MM.1S (cell line): Measurements from ENCODE around the gene CFAP251.

Experiments used
- DNase-seq: peaks from one replicate; pipeline ENCODE4 v3.0.0-alpha.2; 2015
- H2AFZ ChIP-seq: fragments of 300-600 bp; sonication (generic); 2 replicates; pipeline ENCODE4 v1.6.0; 2016; ENCODE audit warnings: antibody characterized with exemption, low read length
- H3F3A ChIP-seq: fragments of 300-600 bp; sonication (generic); 2 replicates; pipeline ENCODE4 v1.6.1; 2016; ENCODE audit warnings: mild to moderate bottlenecking, antibody characterized with exemption, low read length, moderate library complexity, mixed read lengths; ENCODE audit not compliant: insufficient read depth
- H3K27ac ChIP-seq: fragments of 300-600 bp; sonication (generic); 2 replicates; pipeline ENCODE4 v1.5.1; 2016; ENCODE audit warnings: mild to moderate bottlenecking, low read length
- H3K27me3 ChIP-seq: fragments of 300-600 bp; sonication (generic); replicated peaks from 2 replicates; pipeline ENCODE4 v1.6.0; 2016; ENCODE audit warnings: low read length; ENCODE audit not compliant: insufficient read depth
- H3K36me3 ChIP-seq: fragments of 300-600 bp; sonication (generic); replicated peaks from 2 replicates; pipeline ENCODE4 v1.6.1; 2016; ENCODE audit warnings: mild to moderate bottlenecking, low read length, mixed read lengths; ENCODE audit not compliant: insufficient read depth
- H3K4me1 ChIP-seq: fragments of 300-600 bp; sonication (generic); 2 replicates; pipeline ENCODE4 v1.6.1; 2016; ENCODE audit warnings: low read length, mixed read lengths
- H3K4me2 ChIP-seq: fragments of 300-600 bp; sonication (generic); 2 replicates; pipeline ENCODE4 v1.6.0; 2016; ENCODE audit warnings: low read depth, low read length
- H3K4me3 ChIP-seq: fragments of 300-600 bp; sonication (generic); 2 replicates; pipeline ENCODE4 v1.5.1; 2016; ENCODE audit warnings: low read length, mixed read lengths
- H3K79me2 ChIP-seq: fragments of 300-600 bp; sonication (generic); 2 replicates; pipeline ENCODE4 v1.6.1; 2016; ENCODE audit warnings: mixed run types, low read length, mixed read lengths
- H3K9ac ChIP-seq: fragments of 300-600 bp; sonication (generic); 2 replicates; pipeline ENCODE4 v1.6.1; 2016; ENCODE audit warnings: low read length, mixed read lengths
- H3K9me2 ChIP-seq: fragments of 300-600 bp; sonication (generic); replicated peaks from 2 replicates; pipeline ENCODE4 v1.6.1; 2016; ENCODE audit warnings: mild to moderate bottlenecking, low read length, mixed read lengths; ENCODE audit not compliant: insufficient read depth
- H3K9me3 ChIP-seq: fragments of 300-600 bp; sonication (generic); replicated peaks from 2 replicates; pipeline ENCODE4 v1.6.1; 2016; ENCODE audit warnings: mild to moderate bottlenecking, low read length, mixed read lengths; ENCODE audit not compliant: insufficient read depth
- H4K20me1 ChIP-seq: fragments of 300-600 bp; sonication (generic); 2 replicates; pipeline ENCODE4 v1.6.1; 2016; ENCODE audit warnings: mild to moderate bottlenecking, low read length, moderate library complexity, mixed read lengths; ENCODE audit not compliant: insufficient read depth
- CTCF ChIP-seq: fragments of 300-600 bp; sonication (generic); IDR thresholded peaks from 2 replicates; pipeline ENCODE4 v1.5.1; 2016; ENCODE audit warnings: antibody characterized with exemption, low read length, mixed read lengths
- EZH2 ChIP-seq: fragments of 300-600 bp; sonication (generic); optimal IDR thresholded peaks from 2 replicates; pipeline ENCODE3; 2017; ENCODE audit warnings: low read depth, mild to moderate bottlenecking, antibody characterized with exemption, low read length, mixed read lengths
- EZH2phosphoT487 ChIP-seq: fragments of 300-600 bp; sonication (generic); IDR thresholded peaks from 2 replicates; pipeline ENCODE4 v1.6.1; 2018; ENCODE audit warnings: antibody characterized with exemption, low read length

The CFAP251 gene

GRCh38 chr12:122020795-122021192 is 102.4 kb downstream of the CFAP251 start:
- TF ChIP-seq EZH2phosphoT487 (no peak), CTCF (no peak), EZH2 (no peak)
- no peak overlapping the region for H3K27ac ChIP-seq
- H3K36me3 ChIP-seq, result no peaks in the 10 kb centered on the region
- H3K27me3 ChIP-seq, result peaks cover 9% of the 10 kb centered on the region; the same call in 1 of the 2 replicates
- no peak overlapping the region for H3K4me2 ChIP-seq
- H4K20me1 ChIP-seq, result no peaks in the 10 kb centered on the region
- no peaks in the 10 kb centered on the region for H3F3A ChIP-seq
- no peaks in the 10 kb centered on the region for H3K4me1 ChIP-seq
- H3K4me3 ChIP-seq, result no peak overlapping the region
- H3K9me3 ChIP-seq, result no peaks in the 10 kb centered on the region
- H3K9ac ChIP-seq, result no peak overlapping the region
- no peak for DNase-seq
- H2AFZ ChIP-seq, result no peak overlapping the region
- H3K9me2 ChIP-seq, result no peaks in the 10 kb centered on the region
- H3K79me2 ChIP-seq, result no peaks in the 10 kb centered on the region

- no peaks in the 10 kb centered on the region for H4K20me1 ChIP-seq
- no peak overlapping the region for H3K27ac ChIP-seq
- peaks cover 9% of the 10 kb centered on the region; the same call in 1 of the 2 replicates for H3K27me3 ChIP-seq
- H3F3A ChIP-seq, result no peaks in the 10 kb centered on the region
- no peak for DNase-seq
- TF ChIP-seq CTCF (no peak), EZH2 (no peak), EZH2phosphoT487 (no peak)
- H3K36me3 ChIP-seq, result no peaks in the 10 kb centered on the region
- H3K9me3 ChIP-seq, result no peaks in the 10 kb centered on the region
- H3K9ac ChIP-seq, result no peak overlapping the region
- no peak overlapping the region for H2AFZ ChIP-seq
- no peaks in the 10 kb centered on the region for H3K4me1 ChIP-seq
- no peak overlapping the region for H3K4me2 ChIP-seq
- no peaks in the 10 kb centered on the region for H3K9me2 ChIP-seq
- no peak overlapping the region for H3K4me3 ChIP-seq
- no peaks in the 10 kb centered on the region for H3K79me2 ChIP-seq
Measured at GRCh38 chr12:122021193-122021821, 102.9 kb downstream of the CFAP251 start.

- Histone ChIP-seq H3K4me2 (peak within 1 kb of the TSS; percentile 52; the same call in 1 of the 2 replicates), H3K9me2 (no peaks in the 10 kb centered on the region), H3K4me1 (no peaks in the 10 kb centered on the region), H3K9me3 (no peaks in the 10 kb centered on the region), H3F3A (no peaks in the 10 kb centered on the region), H4K20me1 (no peaks in the 10 kb centered on the region), H3K36me3 (no peaks in the 10 kb centered on the region), H3K4me3 (peak within 1 kb of the TSS; percentile 12; the same call in 1 of the 2 replicates), H3K27ac (no peak within 1 kb of the TSS), H3K9ac (no peak within 1 kb of the TSS), H3K27me3 (peaks cover 9% of the 10 kb centered on the region; the same call in 1 of the 2 replicates), H2AFZ (no peak within 1 kb of the TSS), H3K79me2 (no peaks in the 10 kb centered on the region)
- peak; percentile 9 for DNase-seq
- no peak for TF ChIP-seq CTCF
- TF ChIP-seq EZH2, result no peak
- TF ChIP-seq EZH2phosphoT487, result no peak
Measured at GRCh38 chr12:122021822-122022392, 103.5 kb downstream of the CFAP251 start, which contains the start of gene BCL7A. TSS of gene BCL7A (plus strand) at chr12:122021884. CDS start at chr12:122022092, 208 bp downstream.
